ENCODE measurements around the gene AMIGO2. TPM values are rescaled to one million over a fixed set of nuclear protein-coding genes. Genes with fewer than 3 reads are reported as not detected.
"Not testable (repeated sequence)": the region's sequence is repeated elsewhere in the genome, so short reads cannot be mapped to it uniquely, and the experiment has no call there.

The AMIGO2 gene
- total RNA-seq, 1 donor from 2014 or later, result 25.2 TPM

DNA sequence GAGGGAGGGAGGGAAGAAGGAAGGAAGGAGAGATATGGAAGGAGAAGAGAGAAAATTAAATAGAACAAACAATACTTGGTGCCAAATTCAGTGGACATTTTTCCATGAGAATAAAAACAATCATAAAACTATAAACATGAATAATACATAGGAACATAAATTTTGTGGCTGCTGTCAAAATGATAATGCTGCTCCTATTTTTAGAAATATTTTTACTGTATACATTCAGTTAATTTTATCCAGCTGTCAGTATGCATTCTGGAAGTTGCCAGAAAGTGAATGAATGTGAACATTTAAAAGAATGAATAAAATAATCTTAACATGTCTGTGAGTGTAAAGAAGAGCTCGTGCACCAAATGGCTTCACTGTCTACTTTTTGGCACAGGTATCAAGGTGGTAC lies 14.2 kb downstream of the AMIGO2 start:
- no peaks in the 10 kb centered on the region for H3K27me3 Mint-ChIP-seq (ENCODE audit: low read depth, unreplicated experiment)

DNA sequence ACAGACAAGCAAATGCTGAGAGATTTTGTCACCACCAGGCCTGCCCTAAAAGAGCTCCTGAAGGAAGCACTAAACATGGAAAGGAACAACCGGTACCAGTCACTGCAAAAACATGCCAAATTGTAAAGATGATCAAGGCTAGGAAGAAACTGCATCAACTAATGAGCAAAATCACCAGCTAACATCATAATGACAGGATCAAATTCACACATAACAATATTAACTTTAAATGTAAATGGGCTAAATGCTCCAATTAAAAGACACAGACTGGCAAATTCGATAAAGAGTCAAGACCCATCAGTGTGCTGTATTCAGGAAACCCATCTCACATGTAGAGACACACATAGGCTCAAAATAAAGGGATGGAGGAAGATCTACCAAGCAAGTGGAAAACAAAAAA lies 21.1 kb downstream of the AMIGO2 start:
- FAIRE-seq; H4K20me1 ChIP-seq (ENCODE audit: insufficient read depth, low read length); H3K4me1 Mint-ChIP-seq (ENCODE audit: low read depth, unreplicated experiment); H3K4me2 ChIP-seq (ENCODE audit: low read length); H2AFZ ChIP-seq (ENCODE audit: low read depth, low read length); H3K36me3 ChIP-seq (ENCODE audit: insufficient read depth, low read length); H3K4me3 ChIP-seq (ENCODE audit: insufficient read depth, low read depth, low read length); H3K4me3 Mint-ChIP-seq (ENCODE audit: unreplicated experiment); H3K27ac ChIP-seq (ENCODE audit: low read depth, low read length); H3K27me3 ChIP-seq (ENCODE audit: insufficient read depth, low read length); H3K79me2 ChIP-seq (ENCODE audit: insufficient read depth, low read length); H3K9ac ChIP-seq (ENCODE audit: low read length); H3K27ac Mint-ChIP-seq (ENCODE audit: unreplicated experiment); H3K27me3 Mint-ChIP-seq (ENCODE audit: low read depth, unreplicated experiment); H3K9me3 ChIP-seq (ENCODE audit: insufficient read depth, low read depth, low read length); H3K36me3 Mint-ChIP-seq (ENCODE audit: low read depth, unreplicated experiment); DNase-seq (ENCODE audit: low read depth); H3K4me1 ChIP-seq (ENCODE audit: insufficient read depth, low read length): not testable (repeated sequence)
- peaks cover 22% of the 10 kb centered on the region for H3K9me3 Mint-ChIP-seq (ENCODE audit: unreplicated experiment)

More for the DNA sequence above, 14.2 kb downstream of the AMIGO2 start:
- Histone ChIP-seq H3K79me2 (ENCODE audit: insufficient read depth, low read length) (no peaks in the 10 kb centered on the region), H3K9me3 (ENCODE audit: insufficient read depth, low read depth, low read length) (no peaks in the 10 kb centered on the region), H4K20me1 (ENCODE audit: insufficient read depth, low read length) (no peaks in the 10 kb centered on the region), H3K4me1 (ENCODE audit: insufficient read depth, low read length) (peaks cover 3% of the 10 kb centered on the region), H3K9ac (ENCODE audit: low read length) (no peak overlapping the region), H3K27ac (ENCODE audit: low read depth, low read length) (no peak overlapping the region), H3K27me3 (ENCODE audit: insufficient read depth, low read length) (no peaks in the 10 kb centered on the region), H3K4me3 (ENCODE audit: insufficient read depth, low read depth, low read length) (no peak overlapping the region), H3K4me2 (ENCODE audit: low read length) (no peak overlapping the region), H3K36me3 (ENCODE audit: insufficient read depth, low read length) (no peaks in the 10 kb centered on the region), H2AFZ (ENCODE audit: low read depth, low read length) (no peak overlapping the region)
- Mint-ChIP-seq H3K9me3 (ENCODE audit: unreplicated experiment) (peaks cover 3% of the 10 kb centered on the region), H3K4me3 (ENCODE audit: unreplicated experiment) (no peak overlapping the region), H3K36me3 (ENCODE audit: low read depth, unreplicated experiment) (no peaks in the 10 kb centered on the region), H3K4me1 (ENCODE audit: low read depth, unreplicated experiment) (no peaks in the 10 kb centered on the region), H3K27ac (ENCODE audit: unreplicated experiment) (no peak overlapping the region)
- FAIRE-seq (no peak), DNase-seq (ENCODE audit: low read depth) (no peak)
- TF ChIP-seq EZH2 (IDR thresholded peaks at IDR 0.05; ENCODE audit: insufficient read depth, low read length), result no peak
- TF ChIP-seq, protein P1, sequence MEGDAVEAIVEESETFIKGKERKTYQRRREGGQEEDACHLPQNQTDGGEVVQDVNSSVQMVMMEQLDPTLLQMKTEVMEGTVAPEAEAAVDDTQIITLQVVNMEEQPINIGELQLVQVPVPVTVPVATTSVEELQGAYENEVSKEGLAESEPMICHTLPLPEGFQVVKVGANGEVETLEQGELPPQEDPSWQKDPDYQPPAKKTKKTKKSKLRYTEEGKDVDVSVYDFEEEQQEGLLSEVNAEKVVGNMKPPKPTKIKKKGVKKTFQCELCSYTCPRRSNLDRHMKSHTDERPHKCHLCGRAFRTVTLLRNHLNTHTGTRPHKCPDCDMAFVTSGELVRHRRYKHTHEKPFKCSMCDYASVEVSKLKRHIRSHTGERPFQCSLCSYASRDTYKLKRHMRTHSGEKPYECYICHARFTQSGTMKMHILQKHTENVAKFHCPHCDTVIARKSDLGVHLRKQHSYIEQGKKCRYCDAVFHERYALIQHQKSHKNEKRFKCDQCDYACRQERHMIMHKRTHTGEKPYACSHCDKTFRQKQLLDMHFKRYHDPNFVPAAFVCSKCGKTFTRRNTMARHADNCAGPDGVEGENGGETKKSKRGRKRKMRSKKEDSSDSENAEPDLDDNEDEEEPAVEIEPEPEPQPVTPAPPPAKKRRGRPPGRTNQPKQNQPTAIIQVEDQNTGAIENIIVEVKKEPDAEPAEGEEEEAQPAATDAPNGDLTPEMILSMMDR (IDR thresholded peaks at IDR 0.05; ENCODE audit: insufficient read depth, low read depth, low read length), result no peak

DNA sequence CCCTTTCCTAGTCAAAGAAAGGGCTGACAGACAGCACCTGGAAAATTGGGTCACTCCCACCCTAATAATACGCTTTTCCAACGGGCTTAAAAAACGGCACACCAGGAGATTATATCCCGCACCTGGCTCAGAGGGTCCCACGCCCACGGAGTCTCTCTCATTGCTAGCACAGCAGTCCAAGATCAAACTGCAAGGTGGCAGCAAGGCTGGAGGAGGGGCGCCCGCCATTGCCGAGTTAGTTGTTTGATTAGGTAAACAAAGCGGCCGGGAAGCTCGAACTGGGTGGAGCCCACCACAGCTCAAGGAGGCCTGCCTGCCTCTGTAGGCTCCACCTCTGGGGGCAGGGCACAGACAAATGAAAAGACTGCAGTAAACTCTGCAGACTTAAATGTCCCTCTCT lies 22.8 kb downstream of the AMIGO2 start:
- not testable (repeated sequence) for H3K79me2 ChIP-seq (ENCODE audit: insufficient read depth, low read length); FAIRE-seq; H2AFZ ChIP-seq (ENCODE audit: low read depth, low read length); H3K9me3 ChIP-seq (ENCODE audit: insufficient read depth, low read depth, low read length); H3K9ac ChIP-seq (ENCODE audit: low read length); H3K27me3 Mint-ChIP-seq (ENCODE audit: low read depth, unreplicated experiment); H3K36me3 ChIP-seq (ENCODE audit: insufficient read depth, low read length); H3K4me1 ChIP-seq (ENCODE audit: insufficient read depth, low read length); H3K27ac ChIP-seq (ENCODE audit: low read depth, low read length); H3K4me3 ChIP-seq (ENCODE audit: insufficient read depth, low read depth, low read length); DNase-seq (ENCODE audit: low read depth); H3K27me3 ChIP-seq (ENCODE audit: insufficient read depth, low read length); H3K27ac Mint-ChIP-seq (ENCODE audit: unreplicated experiment); H3K4me1 Mint-ChIP-seq (ENCODE audit: low read depth, unreplicated experiment); H4K20me1 ChIP-seq (ENCODE audit: insufficient read depth, low read length); H3K4me2 ChIP-seq (ENCODE audit: low read length); H3K4me3 Mint-ChIP-seq (ENCODE audit: unreplicated experiment); H3K36me3 Mint-ChIP-seq (ENCODE audit: low read depth, unreplicated experiment)
- peaks cover 27% of the 10 kb centered on the region for H3K9me3 Mint-ChIP-seq (ENCODE audit: unreplicated experiment)

DNA sequence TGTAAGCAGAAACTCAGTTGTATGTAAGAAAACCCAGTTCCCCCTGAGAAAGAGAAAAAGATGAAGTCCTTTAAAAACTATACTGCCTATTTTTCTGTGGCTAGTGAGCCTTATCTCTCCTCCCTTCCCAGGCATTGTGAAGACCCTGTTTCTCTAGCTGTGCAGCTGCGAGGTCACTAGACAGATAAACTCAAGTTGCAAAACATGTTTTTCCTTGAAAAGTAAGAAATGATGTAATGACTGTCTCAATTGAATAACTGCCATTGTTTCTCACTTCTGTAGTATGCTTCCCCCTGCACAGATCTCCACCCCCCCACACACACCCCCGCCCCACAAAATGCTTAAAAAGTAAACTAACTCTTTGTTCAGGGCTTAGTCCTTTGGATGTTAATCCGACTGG lies 23.9 kb downstream of the AMIGO2 start:
- H3K4me1 Mint-ChIP-seq (ENCODE audit: low read depth, unreplicated experiment); H3K4me3 Mint-ChIP-seq (ENCODE audit: unreplicated experiment); H3K9me3 ChIP-seq (ENCODE audit: insufficient read depth, low read depth, low read length); H3K27me3 Mint-ChIP-seq (ENCODE audit: low read depth, unreplicated experiment); H3K27ac ChIP-seq (ENCODE audit: low read depth, low read length); H3K36me3 Mint-ChIP-seq (ENCODE audit: low read depth, unreplicated experiment); H3K9ac ChIP-seq (ENCODE audit: low read length); H4K20me1 ChIP-seq (ENCODE audit: insufficient read depth, low read length); H3K27ac Mint-ChIP-seq (ENCODE audit: unreplicated experiment); H3K27me3 ChIP-seq (ENCODE audit: insufficient read depth, low read length); H3K4me3 ChIP-seq (ENCODE audit: insufficient read depth, low read depth, low read length); H3K4me2 ChIP-seq (ENCODE audit: low read length); FAIRE-seq; H2AFZ ChIP-seq (ENCODE audit: low read depth, low read length); H3K79me2 ChIP-seq (ENCODE audit: insufficient read depth, low read length); H3K36me3 ChIP-seq (ENCODE audit: insufficient read depth, low read length); H3K4me1 ChIP-seq (ENCODE audit: insufficient read depth, low read length); DNase-seq (ENCODE audit: low read depth): not testable (repeated sequence)
- H3K9me3 Mint-ChIP-seq (ENCODE audit: unreplicated experiment), result peaks cover 32% of the 10 kb centered on the region
